GM12892 (cell line): ENCODE results near the gene TULP1.

ENCODE experiments used
- POLR2A ChIP-seq: IDR thresholded peaks from 2 replicates; pipeline ENCODE4 v1.6.1; 2011; ENCODE audit warnings: low read depth, low read length, control low read depth
- POLR2AphosphoS5 ChIP-seq: IDR thresholded peaks from 2 replicates; pipeline ENCODE4 v1.6.1; 2011; ENCODE audit warnings: low read depth, low read length, control low read depth

- TF ChIP-seq POLR2AphosphoS5 (no peak), POLR2A (no peak)
These were observed 21.0 kb downstream of the TULP1 start for GRCh38 chr6:35491558-35492257.
